ENCODE measurements around the gene FAM193B.
"Not testable (repeated sequence)": the region's sequence is repeated elsewhere in the genome, so short reads cannot be mapped to it uniquely, and the experiment has no call there.

Gene FAM193B

GRCh38 chr5:177576169-177576568 lies 21.8 kb upstream of the FAM193B start:
- DNase-seq (ENCODE audit: low spot score) = no peak

GRCh38 chr5:177575488-177575887 lies 21.1 kb upstream of the FAM193B start:
- DNase-seq (ENCODE audit: low spot score) = no peak

- DNase-seq (ENCODE audit: low spot score) = no peak
Measured at GRCh38 chr5:177569894-177570293, 15.5 kb upstream of the FAM193B start.

- no peak for DNase-seq (ENCODE audit: low spot score)
Measured at GRCh38 chr5:177568326-177568725, 14.0 kb upstream of the FAM193B start.

GRCh38 chr5:177565046-177565445 lies 10.7 kb upstream of the FAM193B start:
- no peak for DNase-seq (ENCODE audit: low spot score)

GRCh38 chr5:177559446-177559941 lies 5.1 kb upstream of the FAM193B start:
- DNase-seq (ENCODE audit: low spot score) = not testable (repeated sequence)

GRCh38 chr5:177557796-177558195 lies 3.4 kb upstream of the FAM193B start:
- no peak for DNase-seq (ENCODE audit: low spot score)

- DNase-seq (ENCODE audit: low spot score) = peak; percentile 27
Measured at GRCh38 chr5:177557041-177557647, 2.8 kb upstream of the FAM193B start.

GRCh38 chr5:177555665-177556064 lies 1.3 kb upstream of the FAM193B start:
- no peak for DNase-seq (ENCODE audit: low spot score)

- DNase-seq (ENCODE audit: low spot score) = no peak
Measured at GRCh38 chr5:177555228-177555627, 865 bp upstream of the FAM193B start.

GRCh38 chr5:177553671-177554429 lies 513 bp downstream of the FAM193B start:
- peak; percentile 24 for DNase-seq (ENCODE audit: low spot score)

- DNase-seq (ENCODE audit: low spot score) = no peak
Measured at GRCh38 chr5:177552839-177553455, 1.4 kb downstream of the FAM193B start.

GRCh38 chr5:177550122-177550521 lies 4.2 kb downstream of the FAM193B start:
- no peak for DNase-seq (ENCODE audit: low spot score)

GRCh38 chr5:177548495-177548894 lies 5.9 kb downstream of the FAM193B start:
- no peak for DNase-seq (ENCODE audit: low spot score)

- no peak for DNase-seq (ENCODE audit: low spot score)
Measured at GRCh38 chr5:177547736-177548135, 6.6 kb downstream of the FAM193B start.

GRCh38 chr5:177546258-177546741 lies 8.1 kb downstream of the FAM193B start:
- no peak for DNase-seq (ENCODE audit: low spot score)

- no peak for DNase-seq (ENCODE audit: low spot score)
Measured at GRCh38 chr5:177545487-177546257, 8.7 kb downstream of the FAM193B start.

- no peak for DNase-seq (ENCODE audit: low spot score)
Measured at GRCh38 chr5:177542816-177543465, 11.4 kb downstream of the FAM193B start.

- no peak for DNase-seq (ENCODE audit: low spot score)
Measured at GRCh38 chr5:177540438-177540837, 13.9 kb downstream of the FAM193B start.

- DNase-seq (ENCODE audit: low spot score) = no peak
Measured at GRCh38 chr5:177539411-177539810, 15.0 kb downstream of the FAM193B start.

- no peak for DNase-seq (ENCODE audit: low spot score)
Measured at GRCh38 chr5:177538876-177539275, 15.5 kb downstream of the FAM193B start.

All from hematopoietic multipotent progenitor cell treated with erythropoietin and hydrocortisone succinate and interleukin-3 and kit ligand, for 17 days (in vitro differentiated cells).